Common myeloid progenitor, CD34-positive (primary cell): ENCODE measurements around the gene GLG1. TPM values are rescaled to one million over a fixed set of nuclear protein-coding genes. Genes with fewer than 3 reads are reported as not detected.
"Not testable (repeated sequence)": the region's sequence is repeated elsewhere in the genome, so short reads cannot be mapped to it uniquely, and the experiment has no call there.

Source experiments
- CTCF ChIA-PET: fragments of 350-600 bp; sonication (Branson Sonifier 250); formaldehyde crosslinking; loops from one replicate; lab custom pipeline; 2021; ENCODE audit warnings: antibody characterized with exemption; lab: Charles Lee
- POLR2A ChIA-PET: fragments of 350-600 bp; sonication (Branson Sonifier 250); formaldehyde crosslinking; loops from one replicate; lab custom pipeline; 2021; ENCODE audit warnings: antibody characterized with exemption; lab: Charles Lee
- DNase-seq, 3 donors: peaks; one replicate each; pipeline versions ENCODE4 v3.0.0 to v3.0.0-alpha.2; 2013
- H3K27ac ChIP-seq, 2 experiments: 1 replicate in 1 of 2; 2 replicates in 1 of 2; pipeline ENCODE4 v1.7.0; 2013; ENCODE audit warnings: inconsistent platforms in 2 of 2, low read length in 2 of 2, mild to moderate bottlenecking in 2 of 2, low read depth in 1 of 2, moderate library complexity in 1 of 2; ENCODE audit not compliant: severe bottlenecking in 2 of 2, insufficient read depth in 1 of 2, poor library complexity in 1 of 2
- H3K27me3 ChIP-seq, 5 experiments: replicated peaks in 2 of 5; 1 replicate in 3 of 5; 2 replicates in 2 of 5; pipeline versions ENCODE4 v1.6.1 to v1.7.0; 2013; ENCODE audit warnings: low read length in 4 of 5, mild to moderate bottlenecking in 2 of 5, moderate library complexity in 2 of 5, inconsistent platforms in 1 of 5; ENCODE audit not compliant: insufficient read depth in 5 of 5, control insufficient read depth in 4 of 5
- H3K36me3 ChIP-seq, 4 experiments: 1 replicate in 2 of 4; 2 replicates in 2 of 4; pipeline versions ENCODE4 v1.6.1 to v1.7.0; 2013; ENCODE audit warnings: low read length in 3 of 4, control low read depth in 1 of 4, mild to moderate bottlenecking in 1 of 4; ENCODE audit not compliant: control insufficient read depth in 4 of 4, insufficient read depth in 4 of 4
- H3K4me1 ChIP-seq, 4 experiments: 1 replicate in 3 of 4; 2 replicates in 1 of 4; pipeline versions ENCODE4 v1.6.1 to v1.7.1; 2013; ENCODE audit warnings: low read length in 3 of 4, mild to moderate bottlenecking in 3 of 4, control low read depth in 1 of 4, inconsistent platforms in 1 of 4, moderate library complexity in 1 of 4; ENCODE audit not compliant: control insufficient read depth in 4 of 4, insufficient read depth in 4 of 4; ENCODE audit errors: control extremely low read depth in 1 of 4
- H3K4me3 ChIP-seq, 7 experiments: 1 replicate in 4 of 7; 2 replicates in 3 of 7; pipeline versions ENCODE4 v1.5.1 to v1.7.0; 2013; ENCODE audit warnings: mild to moderate bottlenecking in 7 of 7, low read length in 6 of 7, moderate library complexity in 6 of 7, inconsistent platforms in 2 of 7, low read depth in 2 of 7, control low read depth in 1 of 7; ENCODE audit not compliant: insufficient read depth in 4 of 7, control insufficient read depth in 1 of 7; ENCODE audit errors: extremely low read depth in 1 of 7
- H3K9me3 ChIP-seq, 5 experiments: 1 replicate in 4 of 5; 2 replicates in 1 of 5; pipeline versions ENCODE4 v1.6.1 to v1.7.1; 2013; ENCODE audit warnings: low read length in 4 of 5, mild to moderate bottlenecking in 2 of 5, inconsistent platforms in 1 of 5, low read depth in 1 of 5, moderate library complexity in 1 of 5; ENCODE audit not compliant: control insufficient read depth in 4 of 5, insufficient read depth in 2 of 5; ENCODE audit errors: control extremely low read depth in 1 of 5
- WGBS: methylation state at CpG from one replicate; pipeline ENCODE4 v1.1.5; 2013; ENCODE audit not compliant: insufficient coverage; 5-methylcytosine and 5-hydroxymethylcytosine counted together
- polyA plus RNA-seq: library from polyadenylated mRNA; unstranded; fragments of 120-200 nt; gene quantifications from one replicate; pipeline ENCODE4 v1.2.1, GENCODE V29; 2013

GLG1 gene
- 34.9 TPM for polyA plus RNA-seq

- Histone ChIP-seq H3K27ac (peak within 1 kb of the TSS; percentile 28 to 76), H3K4me1 (peaks cover 13 to 35% (median 23%) of the 10 kb centered on the region in 4 experiments), H3K27me3 (peaks cover 0 to 3% (median 0%) of the 10 kb centered on the region in 5 experiments), H3K36me3 (no peaks in the 10 kb centered on the region), H3K9me3 (no peaks in the 10 kb centered on the region), H3K4me3 (peak within 1 kb of the TSS; percentile 63 to 94 (median 88))
- ChIA-PET POLR2A (interaction anchor here (1.0 kb wide), 1 partner anchor 60 kb away, joined by 6 read pairs; the partner anchor contains the start of gene RFWD3), CTCF (interaction anchor here (1.0 kb wide), 1 partner anchor 14 kb away, joined by 3 read pairs; no protein-coding TSS in a partner anchor)
- 0% methylated on average over 55 of the region's 77 CpGs for WGBS
- DNase-seq: peak; percentile 90 to 95 (median 93)
Observed at GRCh38 chr16:74606521-74607309, at the start of gene GLG1. Gene GLG1 (minus strand): TSS chr16:74607114. CDS start chr16:74607094, 20 bp downstream.

- CTCF ChIA-PET: interaction anchor here (1.0 to 2.2 kb wide), 4 partner anchors 10 to 30 kb away, joined by 3 to 7 read pairs (median 4); partner anchors contain the start of gene RFWD3
- Histone ChIP-seq H3K9me3 (no peaks in the 10 kb centered on the region), H3K4me1 (peaks cover 0 to 26% (median 13%) of the 10 kb centered on the region in 4 experiments), H3K27me3 (no peaks in the 10 kb centered on the region), H3K4me3 (no peak overlapping the region), H3K36me3 (peaks cover 6 to 84% (median 47%) of the 10 kb centered on the region in 4 experiments), H3K27ac (peak overlapping the region; percentile 26 to 39)
- POLR2A ChIA-PET: interaction anchor here (0.6 kb wide), 1 partner anchor 16 kb away, joined by 4 read pairs; no protein-coding TSS in a partner anchor
- WGBS: no CpG with 5 or more reads among the region's 3 CpGs
- no peak for DNase-seq
Observed at GRCh38 chr16:74654536-74655050, 47.7 kb upstream of the GLG1 start.

- H3K27ac ChIP-seq, H3K27me3 ChIP-seq, H3K4me3 ChIP-seq, POLR2A ChIA-PET, H3K9me3 ChIP-seq, DNase-seq: not testable (repeated sequence)
- peaks cover 0 to 12% (median 4%) of the 10 kb centered on the region in 4 experiments for H3K4me1 ChIP-seq
- WGBS: no CpG with 5 or more reads among the region's 2 CpGs
- H3K36me3 ChIP-seq: peaks cover 10 to 82% (median 48%) of the 10 kb centered on the region in 4 experiments
- CTCF ChIA-PET: interaction anchor here (0.8 to 4.4 kb wide), 5 partner anchors 10 to 30 kb away, joined by 3 to 20 read pairs (median 11); partner anchors contain the start of gene RFWD3
Observed at GRCh38 chr16:74652883-74653282, 46.0 kb upstream of the GLG1 start.

- ChIA-PET CTCF (interaction anchor here (0.7 to 4.4 kb wide), 10 partner anchors 8 to 200 kb away, joined by 3 to 20 read pairs (median 4); partner anchors contain the start of gene RFWD3), POLR2A (no interaction called here)
- Histone ChIP-seq H3K9me3 (no peaks in the 10 kb centered on the region), H3K4me1 (peaks cover 0 to 11% (median 4%) of the 10 kb centered on the region in 4 experiments), H3K4me3 (no peak overlapping the region), H3K36me3 (peaks cover 11 to 82% (median 51%) of the 10 kb centered on the region in 4 experiments), H3K27me3 (no peaks in the 10 kb centered on the region), H3K27ac (peak overlapping the region in 1 of 2 experiments; percentile 29)
- no CpG with 5 or more reads among the region's 1 CpG for WGBS
- DNase-seq: no peak
Observed at GRCh38 chr16:74652249-74652648, 45.3 kb upstream of the GLG1 start.

- WGBS: 100% methylated on average over 2 of the region's 2 CpGs
- ChIA-PET POLR2A (no interaction called here), CTCF (interaction anchor here (0.6 to 4.4 kb wide), 14 partner anchors 8 to 342 kb away, joined by 3 to 20 read pairs (median 4); partner anchors contain the start of gene RFWD3)
- Histone ChIP-seq H3K36me3 (peaks cover 9 to 81% (median 51%) of the 10 kb centered on the region in 4 experiments), H3K9me3 (no peaks in the 10 kb centered on the region), H3K4me3 (no peak overlapping the region), H3K4me1 (peaks cover 0 to 11% (median 4%) of the 10 kb centered on the region in 4 experiments), H3K27ac (peak overlapping the region in 1 of 2 experiments; percentile 29), H3K27me3 (no peaks in the 10 kb centered on the region)
- DNase-seq: no peak
Observed at GRCh38 chr16:74651841-74652240, 44.9 kb upstream of the GLG1 start.

- peak; percentile 19 to 47 (median 38) for DNase-seq
- POLR2A ChIA-PET: no interaction called here
Observed at GRCh38 chr16:74650966-74651567, 44.2 kb upstream of the GLG1 start.

More at GRCh38 chr16:74650966-74651567, 44.2 kb upstream of the GLG1 start:
- Histone ChIP-seq H3K4me3 (no peak overlapping the region), H3K36me3 (peaks cover 7 to 83% (median 51%) of the 10 kb centered on the region in 4 experiments), H3K4me1 (peaks cover 0 to 11% (median 4%) of the 10 kb centered on the region in 4 experiments), H3K27ac (no peak overlapping the region), H3K27me3 (no peaks in the 10 kb centered on the region), H3K9me3 (no peaks in the 10 kb centered on the region)
- CTCF ChIA-PET: interaction anchor here (0.6 to 4.4 kb wide), 11 partner anchors 9 to 341 kb away, joined by 3 to 20 read pairs (median 4); partner anchors contain the start of gene RFWD3
- 93% methylated on average over 2 of the region's 6 CpGs for WGBS
